Stimulated activated naive CD4-positive, alpha-beta T cell treated with Interleukin-2 at 50 U/mL for 16 hours (primary cell): ENCODE measurements around the gene TBCB.

Experiments used
- DNase-seq: peaks from one replicate; lab custom pipeline; 2025; lab: John Stamatoyannopoulos, UW

Gene TBCB

DNA sequence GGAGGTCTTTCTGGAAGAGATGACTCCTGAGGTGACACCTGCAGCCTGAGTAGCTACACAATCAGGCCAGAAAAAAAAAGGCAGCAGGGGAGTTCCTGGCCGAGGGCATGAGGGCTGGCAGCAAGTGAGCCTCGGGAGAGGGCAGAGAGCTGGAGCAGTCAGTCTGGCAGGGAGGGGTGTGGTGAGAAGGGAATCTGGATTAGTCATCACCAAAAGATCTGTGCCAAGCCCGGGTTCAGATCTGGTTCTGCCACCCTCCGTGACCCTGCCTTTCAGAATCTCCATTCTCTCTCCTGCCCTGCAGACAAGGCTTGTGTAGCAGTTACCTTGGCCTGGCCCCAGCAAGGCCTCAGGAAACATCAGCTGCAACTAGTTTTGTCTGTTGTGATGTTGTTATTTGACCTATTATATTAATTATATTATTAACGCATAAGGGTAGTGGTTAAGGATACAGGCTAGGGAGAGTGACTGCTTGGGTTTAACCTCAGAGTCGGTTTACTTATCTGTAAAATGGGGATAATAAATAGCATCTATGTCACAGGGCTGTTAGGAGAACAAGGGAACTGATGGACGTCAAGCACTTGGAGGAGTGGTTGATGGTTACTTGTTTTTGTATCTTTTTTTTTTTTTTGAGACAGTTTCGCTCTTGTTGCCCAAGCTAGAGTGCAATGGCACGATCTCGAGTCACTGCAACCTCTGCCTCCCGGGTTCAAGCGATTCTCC is 21.9 kb downstream of the TBCB start:
- no peak for DNase-seq

GRCh38 chr19:36139120-36139472 is 23.8 kb downstream of the TBCB start:
- no peak for DNase-seq

DNA sequence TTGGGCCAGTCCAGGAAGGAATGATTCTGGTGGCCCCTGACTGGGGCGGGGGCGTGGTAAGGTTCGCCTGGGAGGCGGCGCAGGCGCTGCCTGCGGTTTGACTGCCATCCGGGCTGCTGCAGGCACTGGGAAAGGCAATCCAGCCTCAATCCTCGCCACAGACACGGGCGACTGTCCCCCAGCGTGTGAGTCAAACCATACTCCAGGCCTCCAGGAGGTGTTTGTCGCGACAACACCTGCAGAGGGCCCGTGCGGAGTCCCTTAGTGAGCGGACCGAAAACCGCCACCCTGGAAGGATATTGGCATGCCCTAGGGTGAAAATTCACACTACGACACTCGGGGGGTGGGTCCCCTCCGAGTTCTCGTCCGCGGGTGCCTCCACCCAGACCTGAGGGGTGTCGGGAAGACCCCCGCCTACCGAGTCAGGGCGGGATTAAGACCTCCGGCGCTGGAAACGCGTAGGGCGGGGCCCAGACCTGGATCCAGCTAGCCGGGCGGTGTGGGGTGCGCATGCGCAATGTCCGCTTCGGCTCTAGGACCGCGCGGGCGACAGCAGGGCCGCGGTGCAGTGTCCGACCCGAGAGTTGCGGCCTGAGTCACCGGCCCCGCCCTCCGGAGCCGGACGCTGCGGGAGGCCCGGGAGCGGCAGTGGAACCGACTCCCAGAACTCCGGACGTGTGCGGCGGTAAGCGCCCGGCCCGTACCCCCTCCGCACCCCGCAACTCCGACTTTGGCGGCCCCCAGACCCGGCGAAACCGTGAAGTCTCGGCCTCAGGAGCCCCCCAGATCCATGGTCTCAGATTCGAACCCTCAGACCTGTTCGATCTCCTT is 24.4 kb downstream of the TBCB start, which contains the start of gene CAPNS1:
Gene CAPNS1, plus strand, starts transcription at position 594 of the 831 bp plus-strand sequence. CDS start 946 bp downstream, outside the sequence.
- DNase-seq: peak; percentile 89

DNA sequence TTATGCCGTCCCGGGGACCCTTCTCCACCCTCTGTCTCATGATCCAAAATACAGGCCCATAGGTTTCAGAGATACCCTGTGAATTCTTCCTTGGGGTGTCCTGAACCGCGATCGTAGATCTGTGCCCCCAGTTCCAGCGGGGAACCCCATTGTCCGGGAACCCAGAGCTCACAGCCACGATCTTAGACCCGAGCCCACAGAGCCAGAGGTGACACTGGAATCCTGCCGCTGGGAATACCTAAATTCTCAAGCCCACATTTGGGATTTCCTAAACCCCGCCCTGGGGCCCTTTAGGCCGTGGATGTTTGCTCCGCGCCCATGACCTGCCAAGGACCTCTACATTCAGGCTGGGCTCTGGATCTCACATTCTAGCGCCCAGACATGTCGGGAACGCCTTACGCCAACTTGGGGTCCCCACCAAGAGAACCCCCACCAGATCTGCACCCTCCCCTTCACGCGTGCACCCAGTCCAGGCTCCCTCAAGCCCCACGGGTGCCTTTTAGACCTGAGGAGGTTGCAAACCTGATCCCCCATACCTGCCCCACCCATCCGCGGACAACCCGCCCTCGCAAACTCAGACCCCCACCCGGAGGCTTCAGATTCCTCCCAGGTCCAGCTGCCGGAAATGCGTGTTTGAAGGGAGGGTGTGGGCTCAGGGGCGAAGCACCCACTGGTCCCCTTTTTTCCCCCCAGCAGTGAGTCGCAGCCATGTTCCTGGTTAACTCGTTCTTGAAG is 25.2 kb downstream of the TBCB start:
- DNase-seq: peak; percentile 36

GRCh38 chr19:36141039-36141927 is 26.0 kb downstream of the TBCB start:
- peak; percentile 82 for DNase-seq

DNA sequence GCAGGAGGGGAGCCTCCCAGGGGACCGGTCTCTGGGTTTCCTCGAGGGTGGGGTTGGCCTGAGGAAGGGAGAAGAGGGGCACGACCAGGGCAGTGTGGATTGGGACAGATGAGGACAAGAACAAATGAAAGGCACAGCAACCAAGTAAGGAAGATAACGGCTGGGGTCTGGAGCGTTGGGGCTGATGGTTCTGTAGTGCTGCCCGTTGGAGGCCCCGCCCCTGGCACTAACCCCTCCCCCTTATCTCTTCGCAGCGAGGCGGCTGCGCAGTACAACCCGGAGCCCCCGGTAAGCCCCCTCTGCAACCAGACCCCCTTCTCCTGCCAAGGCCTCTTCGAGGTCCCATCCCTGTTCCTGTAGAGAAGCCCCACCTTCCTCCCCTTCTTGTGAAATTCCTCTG is 26.8 kb downstream of the TBCB start:
- no peak for DNase-seq

DNA sequence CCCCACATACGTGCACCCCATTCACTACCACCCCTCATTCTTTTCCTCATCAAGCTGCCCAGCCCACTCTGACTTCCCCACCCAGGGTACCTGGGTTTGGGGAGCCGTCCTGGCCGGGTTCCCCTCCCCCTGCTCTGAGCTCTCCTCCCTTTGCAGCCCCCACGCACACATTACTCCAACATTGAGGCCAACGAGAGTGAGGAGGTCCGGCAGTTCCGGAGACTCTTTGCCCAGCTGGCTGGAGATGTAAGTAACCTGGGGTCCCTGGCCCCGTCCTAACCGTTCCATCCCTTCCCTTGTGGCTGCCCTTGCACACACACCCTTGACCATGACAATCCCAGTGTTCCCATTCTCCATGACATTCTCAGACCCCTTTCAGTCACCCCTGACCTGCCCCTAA is 27.2 kb downstream of the TBCB start:
- DNase-seq: no peak

DNA sequence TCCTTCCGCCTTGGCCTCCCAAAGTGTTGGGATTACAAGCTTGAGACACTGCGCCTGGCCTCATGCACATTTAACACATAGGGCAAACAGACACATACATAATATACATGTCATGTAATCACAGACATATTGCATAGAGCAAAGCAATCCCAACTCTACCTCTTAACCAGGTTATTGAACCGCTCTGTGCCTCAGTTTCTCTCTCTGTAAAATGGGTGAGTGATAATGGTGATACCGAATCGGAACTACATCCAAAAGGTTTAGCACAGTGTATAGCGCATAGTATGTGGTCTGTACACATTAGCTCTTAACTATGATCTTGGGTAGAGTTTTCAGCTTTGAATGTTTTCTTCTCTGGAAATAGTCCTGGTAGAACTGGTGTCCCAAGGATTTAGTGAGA is 29.4 kb downstream of the TBCB start:
- no peak for DNase-seq

- no peak for DNase-seq
These were observed 34.6 kb downstream of the TBCB start for GRCh38 chr19:36149673-36150406.

- DNase-seq: no peak
These were observed 35.3 kb downstream of the TBCB start for GRCh38 chr19:36150586-36150985.

DNA sequence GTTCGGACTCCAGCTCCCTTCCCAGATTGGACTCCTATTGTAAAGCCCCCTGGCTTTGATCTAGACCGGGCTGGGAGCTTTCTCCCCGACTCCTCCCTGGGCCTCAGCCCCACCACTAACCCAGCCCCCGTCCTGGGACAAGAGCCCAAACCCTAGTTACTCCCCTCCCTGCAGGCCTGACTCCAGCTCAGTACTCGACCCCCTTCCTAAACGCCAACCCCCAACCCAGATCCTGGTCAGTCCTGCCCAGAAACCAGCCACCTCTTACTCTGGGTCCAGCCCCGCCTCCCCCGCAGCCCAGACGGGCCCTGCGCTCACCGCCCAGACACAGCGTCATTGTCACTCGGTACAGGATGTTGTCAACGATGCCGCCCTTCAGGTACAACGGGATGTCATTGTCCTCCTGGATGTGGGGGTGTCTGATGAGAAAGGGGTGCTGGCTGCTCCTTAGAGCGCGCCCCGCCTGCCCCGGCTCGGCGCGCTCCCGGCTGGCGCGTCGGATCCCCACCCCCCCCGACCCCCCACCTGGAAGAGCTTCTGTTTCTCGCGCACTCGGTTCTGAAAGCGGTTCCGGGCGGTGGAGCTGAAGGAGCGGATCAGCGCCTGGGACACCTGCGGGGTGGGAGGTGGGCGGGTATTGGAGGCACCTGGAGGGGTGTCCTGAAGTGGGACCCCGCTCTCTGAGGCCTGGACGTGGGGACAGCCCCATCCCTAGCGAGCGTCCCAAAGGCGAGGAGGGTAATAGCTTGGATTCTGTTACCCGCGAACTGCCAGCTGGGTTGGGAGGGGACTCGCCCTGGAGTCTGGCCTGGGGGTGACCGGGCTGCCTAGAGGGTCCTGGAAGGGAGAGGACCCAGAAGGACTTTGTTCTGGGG is 36.1 kb downstream of the TBCB start:
- no peak for DNase-seq

GRCh38 chr19:36152019-36152351 is 36.7 kb downstream of the TBCB start:
- DNase-seq: no peak

DNA sequence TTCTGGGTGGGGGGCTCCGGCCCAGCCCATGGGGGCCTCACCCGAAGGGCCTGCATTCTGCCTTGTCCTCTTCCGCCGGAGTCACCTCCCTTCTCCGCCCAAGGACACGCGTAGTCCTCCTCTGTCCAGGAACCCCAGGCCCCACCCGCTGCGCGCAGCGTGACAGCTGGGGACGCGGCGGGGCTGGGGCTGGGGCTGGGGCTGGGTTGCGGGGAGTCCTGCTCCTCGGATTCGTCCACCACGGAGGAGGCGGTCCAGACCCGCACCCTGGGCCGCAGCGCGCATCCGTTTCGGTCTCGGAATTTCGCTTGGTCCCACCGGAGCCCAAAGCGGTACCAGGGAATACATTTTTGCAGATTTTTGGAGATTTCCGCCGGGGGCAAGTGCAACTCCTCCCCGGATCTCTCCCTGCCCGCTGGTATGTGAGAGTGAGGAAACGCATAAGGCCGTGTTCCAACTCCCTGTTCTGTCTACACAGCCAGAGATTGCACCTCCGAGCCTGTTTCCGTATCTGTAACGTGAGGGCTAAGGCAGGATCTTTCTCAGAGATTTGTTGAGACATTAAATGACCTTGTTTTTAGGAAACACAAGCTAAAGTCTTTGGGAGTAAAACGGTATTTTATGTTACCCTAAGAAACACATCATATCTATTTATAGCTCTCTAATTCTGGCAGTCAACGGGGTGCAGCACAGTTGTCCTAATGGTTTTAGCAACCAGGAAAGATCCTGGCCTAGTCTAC is 37.3 kb downstream of the TBCB start, which contains the start of gene COX7A1:
Gene COX7A1, minus strand, starts transcription at position 96 of the 740 bp plus-strand sequence. Its CDS starts 40 bp downstream, at position 56.
- DNase-seq: no peak

- DNase-seq: no peak
These were observed 37.9 kb downstream of the TBCB start for GRCh38 chr19:36153126-36153525.

- DNase-seq: no peak
These were observed 45.7 kb downstream of the TBCB start for GRCh38 chr19:36160821-36161596.

GRCh38 chr19:36163813-36164212 is 48.5 kb downstream of the TBCB start:
- no peak for DNase-seq

DNA sequence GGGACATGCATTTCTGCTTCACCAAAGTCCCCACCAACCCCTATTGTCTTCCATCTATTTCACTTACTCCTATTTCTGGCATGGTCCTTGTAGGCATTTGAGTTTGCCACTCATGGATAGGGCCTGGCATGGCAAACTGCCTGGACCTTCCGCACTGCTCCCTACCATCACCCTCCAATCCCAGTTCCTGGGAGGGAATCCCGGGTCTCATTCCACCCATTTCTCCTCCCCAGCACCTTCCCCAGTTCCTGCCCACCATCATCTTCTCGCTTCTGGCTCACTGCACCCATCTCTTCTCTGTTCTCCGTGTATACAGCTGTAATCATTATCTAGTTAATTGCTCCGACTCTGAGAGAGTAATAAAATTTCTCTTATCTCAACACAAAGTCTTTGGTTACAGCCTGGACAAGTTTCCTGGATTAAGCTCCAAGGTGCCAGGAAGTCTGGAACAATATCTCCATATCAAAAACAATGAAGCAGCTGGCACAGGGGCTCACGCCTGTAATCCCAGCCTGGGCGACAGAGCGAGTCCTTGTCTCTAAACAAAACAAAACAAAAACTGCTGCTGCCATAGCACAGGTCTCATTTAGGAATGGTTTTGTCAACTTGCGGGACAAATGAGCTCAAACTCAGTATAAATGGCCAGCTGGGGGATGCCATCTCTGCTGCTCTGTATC is 54.0 kb downstream of the TBCB start:
- no peak for DNase-seq

DNA sequence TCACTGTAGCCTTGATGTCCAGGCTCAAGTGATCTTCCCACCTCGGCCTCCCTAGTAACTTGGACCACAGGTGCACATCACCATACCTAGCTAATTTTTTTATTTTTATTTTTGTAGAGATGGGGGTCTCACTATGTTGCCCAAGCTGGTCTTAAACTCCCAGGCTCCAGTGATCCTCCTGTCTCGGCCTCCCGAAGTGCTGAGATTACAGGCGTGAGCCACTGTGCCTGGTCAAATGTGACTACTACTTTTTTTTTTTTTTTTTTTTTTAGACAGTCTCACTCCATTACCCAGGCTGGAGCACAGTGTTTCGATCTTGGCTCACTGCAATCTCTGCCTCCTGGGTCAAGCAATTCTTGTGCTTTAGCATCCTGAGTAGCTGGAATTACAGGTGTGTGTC is 57.6 kb downstream of the TBCB start:
- DNase-seq: no peak
